Nephron (organoid): ENCODE measurements around the gene ADGRG1.
A peak's percentile ranks its signal among the peaks of the same experiment; 100 is the strongest.

Experiments
- H3K27ac Mint-ChIP-seq, 3 experiments: 2 replicates each; pipeline ENCODE4 v1.8.0; 2020; ENCODE audit warnings: mixed read lengths in 3 of 3, mild to moderate bottlenecking in 2 of 3, moderate library complexity in 1 of 3
- H3K27me3 Mint-ChIP-seq: 2 replicates; pipeline ENCODE4 v1.8.0; 2021; ENCODE audit warnings: low read depth, mild to moderate bottlenecking, moderate library complexity, mixed read lengths
- H3K36me3 Mint-ChIP-seq: 2 replicates; pipeline ENCODE4 v1.8.0; 2020; ENCODE audit warnings: low read depth, mixed read lengths
- H3K4me1 Mint-ChIP-seq: 2 replicates; pipeline ENCODE4 v1.8.0; 2020; ENCODE audit warnings: mixed read lengths
- H3K4me3 Mint-ChIP-seq, 3 experiments: 2 replicates each; pipeline ENCODE4 v1.8.0; 2020; ENCODE audit warnings: mild to moderate bottlenecking in 3 of 3, mixed read lengths in 3 of 3, moderate library complexity in 2 of 3
- H3K9me3 Mint-ChIP-seq: 2 replicates; pipeline ENCODE4 v1.8.0; 2020; ENCODE audit warnings: mixed read lengths
- TF ChIP-seq, protein P1 (sequence below), 3 experiments: fragments of 200-600 bp; sonication (generic); IDR thresholded peaks; one replicate each; pipeline ENCODE4 v1.5.0; 2021; ENCODE audit warnings: antibody characterized with exemption in 3 of 3; ENCODE audit not compliant: unreplicated experiment in 3 of 3

The ADGRG1 gene

GRCh38 chr16:57637424-57637823 lies 9.0 kb downstream of the ADGRG1 start:
- Mint-ChIP-seq H3K27me3 (peaks cover 12% of the 10 kb centered on the region), H3K9me3 (no peaks in the 10 kb centered on the region), H3K4me1 (peaks cover 24% of the 10 kb centered on the region), H3K36me3 (no peaks in the 10 kb centered on the region), H3K4me3 (peak overlapping the region in 2 of 3 experiments; percentile 28 to 29), H3K27ac (peak overlapping the region; percentile 77 to 92 (median 78))
- TF ChIP-seq, protein P1, sequence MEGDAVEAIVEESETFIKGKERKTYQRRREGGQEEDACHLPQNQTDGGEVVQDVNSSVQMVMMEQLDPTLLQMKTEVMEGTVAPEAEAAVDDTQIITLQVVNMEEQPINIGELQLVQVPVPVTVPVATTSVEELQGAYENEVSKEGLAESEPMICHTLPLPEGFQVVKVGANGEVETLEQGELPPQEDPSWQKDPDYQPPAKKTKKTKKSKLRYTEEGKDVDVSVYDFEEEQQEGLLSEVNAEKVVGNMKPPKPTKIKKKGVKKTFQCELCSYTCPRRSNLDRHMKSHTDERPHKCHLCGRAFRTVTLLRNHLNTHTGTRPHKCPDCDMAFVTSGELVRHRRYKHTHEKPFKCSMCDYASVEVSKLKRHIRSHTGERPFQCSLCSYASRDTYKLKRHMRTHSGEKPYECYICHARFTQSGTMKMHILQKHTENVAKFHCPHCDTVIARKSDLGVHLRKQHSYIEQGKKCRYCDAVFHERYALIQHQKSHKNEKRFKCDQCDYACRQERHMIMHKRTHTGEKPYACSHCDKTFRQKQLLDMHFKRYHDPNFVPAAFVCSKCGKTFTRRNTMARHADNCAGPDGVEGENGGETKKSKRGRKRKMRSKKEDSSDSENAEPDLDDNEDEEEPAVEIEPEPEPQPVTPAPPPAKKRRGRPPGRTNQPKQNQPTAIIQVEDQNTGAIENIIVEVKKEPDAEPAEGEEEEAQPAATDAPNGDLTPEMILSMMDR (IDR thresholded peaks at IDR 0.05; ENCODE audit: unreplicated experiment in 3 of 3), result no peak

GRCh38 chr16:57637965-57638364 lies 9.5 kb downstream of the ADGRG1 start:
- H3K27me3 Mint-ChIP-seq, result peaks cover 12% of the 10 kb centered on the region
- peak overlapping the region in 1 of 3 experiments; percentile 30 for H3K4me3 Mint-ChIP-seq
- H3K36me3 Mint-ChIP-seq, result no peaks in the 10 kb centered on the region
- no peaks in the 10 kb centered on the region for H3K9me3 Mint-ChIP-seq
- H3K4me1 Mint-ChIP-seq, result peaks cover 24% of the 10 kb centered on the region
- peak overlapping the region; percentile 77 to 92 (median 78) for H3K27ac Mint-ChIP-seq
- TF ChIP-seq, protein P1 (IDR thresholded peaks at IDR 0.05; ENCODE audit: unreplicated experiment in 3 of 3), result no peak

DNA sequence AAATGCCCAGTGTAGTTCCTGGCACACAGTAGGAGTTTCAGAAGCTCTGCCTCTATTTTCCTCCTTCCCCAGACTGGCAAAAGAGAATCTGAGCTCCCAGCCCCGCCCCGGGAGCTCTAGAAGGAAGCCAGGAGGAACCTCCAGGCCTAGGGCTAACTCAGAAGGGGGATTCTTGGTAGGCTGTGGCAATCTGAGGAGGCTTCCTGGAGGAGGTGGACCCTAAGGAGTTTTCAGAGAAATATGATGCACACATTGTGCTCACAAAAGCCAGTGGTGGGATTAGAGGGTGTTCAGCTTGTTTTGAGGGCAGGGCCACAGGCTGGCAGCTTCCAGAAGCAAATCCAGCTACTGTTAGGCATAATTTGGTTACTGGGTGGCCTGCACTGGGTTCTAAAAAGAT lies 10.0 kb downstream of the ADGRG1 start:
- Mint-ChIP-seq H3K27me3 (peaks cover 12% of the 10 kb centered on the region), H3K4me3 (no peak overlapping the region), H3K4me1 (peaks cover 24% of the 10 kb centered on the region), H3K27ac (peak overlapping the region in 2 of 3 experiments; percentile 78 to 92), H3K9me3 (no peaks in the 10 kb centered on the region), H3K36me3 (no peaks in the 10 kb centered on the region)
- TF ChIP-seq, protein P1 (IDR thresholded peaks at IDR 0.05; ENCODE audit: unreplicated experiment in 3 of 3), result no peak

- peak overlapping the region in 2 of 3 experiments; percentile 35 to 55 for H3K27ac Mint-ChIP-seq
- TF ChIP-seq, protein P1 (IDR thresholded peaks at IDR 0.05; ENCODE audit: unreplicated experiment in 3 of 3), result no peak
- peaks cover 24% of the 10 kb centered on the region for H3K4me1 Mint-ChIP-seq
- H3K27me3 Mint-ChIP-seq, result peaks cover 12% of the 10 kb centered on the region
- no peaks in the 10 kb centered on the region for H3K9me3 Mint-ChIP-seq
- no peaks in the 10 kb centered on the region for H3K36me3 Mint-ChIP-seq
- H3K4me3 Mint-ChIP-seq, result no peak overlapping the region
Observed at GRCh38 chr16:57639172-57639887, 10.9 kb downstream of the ADGRG1 start.

DNA sequence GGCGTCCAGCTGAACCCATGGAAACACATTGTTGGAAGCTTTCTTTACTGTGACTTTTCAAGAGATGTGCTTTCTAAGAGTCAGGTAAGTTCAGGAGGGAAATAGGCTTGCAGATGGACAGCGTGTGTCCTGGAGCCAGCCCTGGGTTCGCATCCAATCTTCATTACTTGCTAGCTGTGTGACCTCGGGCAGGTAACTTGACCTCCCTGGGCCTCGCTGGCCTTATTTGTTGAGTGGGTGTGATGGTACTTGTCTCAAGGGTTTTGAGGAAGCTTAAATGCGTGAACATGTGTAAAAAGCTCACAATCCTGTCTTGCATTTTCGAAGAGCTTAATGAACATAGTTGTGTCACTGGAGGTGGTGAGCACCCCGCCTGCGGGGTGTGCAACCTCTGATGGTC lies 11.8 kb downstream of the ADGRG1 start:
- no peaks in the 10 kb centered on the region for H3K36me3 Mint-ChIP-seq
- peak overlapping the region in 1 of 3 experiments; percentile 17 for H3K4me3 Mint-ChIP-seq
- peak overlapping the region in 2 of 3 experiments; percentile 55 to 63 for H3K27ac Mint-ChIP-seq
- peaks cover 24% of the 10 kb centered on the region for H3K4me1 Mint-ChIP-seq
- TF ChIP-seq, protein P1 (IDR thresholded peaks at IDR 0.05; ENCODE audit: unreplicated experiment in 3 of 3), result no peak
- H3K9me3 Mint-ChIP-seq, result no peaks in the 10 kb centered on the region
- peaks cover 12% of the 10 kb centered on the region for H3K27me3 Mint-ChIP-seq

DNA sequence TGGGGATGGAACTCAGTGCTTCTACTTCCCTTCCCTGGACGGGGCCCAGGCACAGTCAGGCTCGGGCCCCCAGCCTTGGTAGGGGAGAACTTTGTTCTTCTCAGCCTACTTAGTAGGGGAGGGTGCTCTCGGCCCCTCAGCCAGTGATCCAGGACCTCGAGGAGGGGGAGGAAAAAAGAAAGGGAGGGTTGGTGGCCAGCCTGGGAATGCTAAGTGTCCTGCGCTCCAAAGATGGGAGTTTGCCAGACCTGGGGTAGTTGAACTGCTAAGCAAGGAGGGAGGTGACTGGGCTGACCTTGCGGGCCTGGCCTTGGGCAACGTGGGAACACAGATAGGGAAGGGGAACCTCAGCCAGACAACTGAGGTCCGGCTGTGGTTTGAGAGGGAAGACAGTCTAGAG lies 12.2 kb downstream of the ADGRG1 start:
- Mint-ChIP-seq H3K27me3 (peaks cover 12% of the 10 kb centered on the region), H3K9me3 (no peaks in the 10 kb centered on the region), H3K27ac (peak overlapping the region in 2 of 3 experiments; percentile 55 to 63), H3K4me1 (peaks cover 26% of the 10 kb centered on the region), H3K36me3 (no peaks in the 10 kb centered on the region), H3K4me3 (peak overlapping the region in 1 of 3 experiments; percentile 17)
- TF ChIP-seq, protein P1 (IDR thresholded peaks at IDR 0.05; ENCODE audit: unreplicated experiment in 3 of 3), result no peak
